Fibroblast of mammary gland (primary cell): ENCODE measurements around the gene CACNA2D1.

ENCODE experiments used
- DNase-seq: peaks from one replicate; pipeline ENCODE4 v3.0.0-alpha.2; 2010; ENCODE audit warnings: low read depth
- H3K4me3 ChIP-seq: 2 replicates; pipeline ENCODE4 v1.5.1; 2011; ENCODE audit warnings: low read depth, mild to moderate bottlenecking, low read length, moderate library complexity; ENCODE audit not compliant: control insufficient read depth
- TF ChIP-seq, protein P1 (sequence below): conservative IDR thresholded peaks from 2 replicates; pipeline ENCODE4 v1.5.1; 2011; ENCODE audit warnings: low read depth, low read length, inconsistent platforms; ENCODE audit not compliant: control insufficient read depth, insufficient read depth

The CACNA2D1 gene

DNA sequence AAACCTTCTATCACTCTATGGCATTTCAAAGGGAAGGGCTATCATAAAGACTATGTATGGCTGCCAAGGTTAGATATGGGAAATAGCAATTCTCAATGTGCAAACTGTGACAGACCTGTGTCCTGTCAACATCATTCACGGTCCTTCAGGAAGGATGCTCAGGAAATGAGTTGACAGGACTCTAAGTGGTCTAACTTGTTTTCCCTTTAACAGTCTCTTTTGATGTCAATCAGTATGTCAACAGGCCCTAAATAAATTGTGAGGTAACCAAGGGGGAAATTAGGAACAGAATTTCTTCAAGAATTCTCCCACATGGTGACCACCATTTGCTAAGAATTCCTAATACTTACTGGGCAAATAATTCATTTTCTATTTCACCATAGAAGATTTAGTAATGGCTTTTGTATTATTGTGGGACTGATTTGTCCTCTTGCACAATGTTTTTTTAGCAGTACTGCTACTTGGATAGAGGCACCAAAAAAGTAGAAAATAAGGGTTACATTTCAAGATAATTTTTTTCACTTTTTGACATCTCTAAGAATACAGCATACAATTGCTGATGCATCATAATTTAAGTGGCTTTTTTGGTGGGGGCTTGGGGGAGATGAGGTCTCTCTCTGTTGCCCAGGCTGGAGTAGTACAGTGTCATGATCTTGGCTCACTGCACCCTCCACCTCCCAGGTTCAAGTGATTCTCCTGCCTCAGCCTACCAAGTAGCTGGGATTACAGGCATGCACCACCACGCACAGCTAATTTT lies 275.8 kb downstream of the CACNA2D1 start:
- no peak overlapping the region for H3K4me3 ChIP-seq
- TF ChIP-seq, protein P1, sequence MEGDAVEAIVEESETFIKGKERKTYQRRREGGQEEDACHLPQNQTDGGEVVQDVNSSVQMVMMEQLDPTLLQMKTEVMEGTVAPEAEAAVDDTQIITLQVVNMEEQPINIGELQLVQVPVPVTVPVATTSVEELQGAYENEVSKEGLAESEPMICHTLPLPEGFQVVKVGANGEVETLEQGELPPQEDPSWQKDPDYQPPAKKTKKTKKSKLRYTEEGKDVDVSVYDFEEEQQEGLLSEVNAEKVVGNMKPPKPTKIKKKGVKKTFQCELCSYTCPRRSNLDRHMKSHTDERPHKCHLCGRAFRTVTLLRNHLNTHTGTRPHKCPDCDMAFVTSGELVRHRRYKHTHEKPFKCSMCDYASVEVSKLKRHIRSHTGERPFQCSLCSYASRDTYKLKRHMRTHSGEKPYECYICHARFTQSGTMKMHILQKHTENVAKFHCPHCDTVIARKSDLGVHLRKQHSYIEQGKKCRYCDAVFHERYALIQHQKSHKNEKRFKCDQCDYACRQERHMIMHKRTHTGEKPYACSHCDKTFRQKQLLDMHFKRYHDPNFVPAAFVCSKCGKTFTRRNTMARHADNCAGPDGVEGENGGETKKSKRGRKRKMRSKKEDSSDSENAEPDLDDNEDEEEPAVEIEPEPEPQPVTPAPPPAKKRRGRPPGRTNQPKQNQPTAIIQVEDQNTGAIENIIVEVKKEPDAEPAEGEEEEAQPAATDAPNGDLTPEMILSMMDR = no peak
- DNase-seq = no peak

DNA sequence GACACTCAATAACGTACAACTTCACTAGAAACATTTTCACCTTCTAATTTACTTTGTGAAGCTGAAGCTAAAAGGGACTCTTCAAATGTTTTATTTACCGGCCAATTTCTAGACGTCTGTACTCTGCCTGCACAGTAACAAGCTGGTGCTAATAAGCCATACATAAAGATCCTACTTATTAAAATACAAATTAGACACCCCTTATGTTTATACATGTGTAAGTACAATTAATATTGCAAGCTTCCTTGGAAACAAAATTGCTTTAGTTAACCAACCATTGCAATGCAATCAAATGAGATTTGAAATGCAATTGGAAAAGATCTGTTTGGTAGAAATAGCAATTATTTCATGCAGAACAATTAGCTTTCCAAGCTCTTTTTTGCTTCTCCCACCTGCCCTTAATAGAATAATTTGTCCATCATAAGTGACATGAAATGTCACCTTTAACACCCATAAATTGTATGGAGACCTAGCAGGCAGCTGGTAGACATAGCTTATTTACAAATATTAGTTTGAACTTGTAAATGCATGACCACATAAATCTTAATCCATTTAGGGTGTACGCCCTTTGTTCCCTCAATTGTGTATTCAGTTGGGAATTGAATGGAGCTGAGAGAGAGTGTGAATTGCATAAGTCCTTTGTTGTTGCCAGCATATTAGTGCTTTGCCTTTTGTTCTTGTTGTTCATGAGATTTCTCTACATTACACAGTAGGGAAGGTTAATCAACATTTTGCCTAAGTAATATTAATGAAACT lies 277.1 kb downstream of the CACNA2D1 start:
- H3K4me3 ChIP-seq = no peak overlapping the region
- TF ChIP-seq, protein P1 = no peak
- no peak for DNase-seq

DNA sequence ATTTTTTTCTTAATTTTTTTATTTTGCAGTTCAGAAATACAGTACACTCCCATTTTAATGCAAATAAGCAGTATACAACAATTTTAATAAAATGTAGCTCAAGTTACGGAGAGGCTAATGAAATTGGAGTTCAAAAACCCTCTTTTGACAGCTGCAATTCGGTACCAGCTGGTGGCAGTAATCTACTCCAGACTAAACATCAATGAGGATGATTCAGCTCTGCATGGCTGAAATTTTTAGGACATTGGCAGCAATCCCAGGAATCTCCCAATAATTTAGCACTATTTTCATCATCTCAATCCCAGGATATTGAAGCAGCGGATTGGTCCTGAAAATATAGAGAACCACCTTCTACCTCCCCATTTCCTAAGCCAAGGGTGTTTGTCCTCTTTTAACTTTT lies 278.8 kb downstream of the CACNA2D1 start:
- TF ChIP-seq, protein P1 = peak; percentile 52
- peak; percentile 86 for DNase-seq
- no peak overlapping the region for H3K4me3 ChIP-seq

DNA sequence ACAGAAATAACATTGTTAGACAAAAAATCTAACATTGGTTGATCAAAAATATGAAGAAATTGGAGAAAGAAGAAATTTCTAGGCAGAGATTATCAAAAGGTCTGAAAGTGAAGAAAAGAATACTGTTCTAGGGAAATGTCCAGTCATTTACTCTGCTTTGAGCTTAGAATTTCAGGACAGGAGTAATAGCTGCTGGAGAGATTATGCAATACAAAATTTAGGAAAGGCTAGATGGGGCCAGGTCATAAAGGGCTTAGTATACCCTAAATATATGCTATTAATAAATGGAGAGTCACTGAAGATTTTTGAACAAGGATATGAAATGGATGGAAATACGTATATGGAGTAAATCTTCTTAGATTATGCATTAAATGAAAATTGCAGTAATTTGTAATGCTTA lies 279.2 kb downstream of the CACNA2D1 start:
- H3K4me3 ChIP-seq = no peak overlapping the region
- TF ChIP-seq, protein P1 = no peak
- DNase-seq = no peak

DNA sequence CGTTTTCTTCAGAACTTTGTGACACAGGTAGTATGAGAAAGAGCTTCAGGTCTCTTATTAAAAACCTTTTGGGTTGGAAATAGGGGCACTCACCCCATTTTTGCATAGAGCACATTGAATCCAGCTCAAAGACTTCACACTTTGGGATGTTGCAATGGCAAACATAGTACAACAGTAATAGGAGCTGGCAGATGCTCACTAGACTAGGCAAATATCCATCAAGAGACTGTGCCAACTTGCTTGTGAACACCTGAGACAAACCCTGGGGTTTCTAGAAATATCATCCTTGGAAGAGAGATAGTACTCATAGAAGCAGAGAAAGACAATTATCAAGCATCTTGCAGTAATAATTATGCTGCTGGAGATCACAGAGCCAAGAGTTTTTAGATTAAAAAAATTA lies 280.0 kb downstream of the CACNA2D1 start:
- DNase-seq = no peak
- TF ChIP-seq, protein P1 = no peak
- no peak overlapping the region for H3K4me3 ChIP-seq

DNA sequence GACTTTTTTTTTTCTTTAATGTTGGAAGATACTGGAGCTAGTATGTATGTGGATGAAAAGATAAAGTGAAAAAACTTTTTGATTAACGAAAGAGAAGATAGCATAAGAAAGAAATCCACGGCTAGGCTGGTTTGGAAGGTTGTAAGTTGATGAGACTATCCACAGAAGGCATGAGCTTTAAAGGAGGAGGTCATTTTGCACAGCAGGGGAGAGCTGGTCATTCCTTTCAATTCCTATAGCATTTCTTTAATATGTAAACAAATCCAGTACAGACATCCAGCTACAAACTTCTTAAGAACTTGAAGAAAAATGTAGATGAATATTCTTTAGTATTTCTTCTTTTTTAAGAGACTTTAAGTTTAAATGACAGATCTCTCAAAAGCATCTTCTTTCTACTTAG lies 281.3 kb downstream of the CACNA2D1 start:
- no peak overlapping the region for H3K4me3 ChIP-seq
- TF ChIP-seq, protein P1 = no peak
- DNase-seq = no peak

DNA sequence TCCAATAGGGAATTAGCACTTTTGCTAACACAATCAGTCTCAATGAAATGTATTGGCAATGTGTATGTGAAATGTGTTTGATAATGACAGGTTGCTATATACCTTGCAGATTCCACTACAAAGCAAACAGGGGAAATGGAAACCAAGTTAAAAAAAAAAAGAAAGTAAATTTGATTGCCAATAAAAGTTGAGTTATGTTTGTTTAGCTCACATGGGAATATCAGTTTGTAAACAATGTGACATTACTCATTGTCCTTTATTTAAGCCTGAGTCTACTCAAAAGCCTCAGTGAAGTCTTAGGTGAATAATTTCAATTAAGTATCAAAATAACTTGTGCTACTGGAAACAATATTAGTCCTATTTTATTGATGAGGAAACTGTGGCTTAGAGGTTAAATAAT lies 285.2 kb downstream of the CACNA2D1 start:
- DNase-seq = no peak
- H3K4me3 ChIP-seq = no peak overlapping the region

More for the DNA sequence above, 285.2 kb downstream of the CACNA2D1 start:
- TF ChIP-seq, protein P1 = no peak
